DMS79 treated with DMSO at 0.1 percent for 48 hours (cell line): Measurements from ENCODE around the gene GRAP2.
"Not testable (repeated sequence)": the region's sequence is repeated elsewhere in the genome, so short reads cannot be mapped to it uniquely, and the experiment has no call there.

Source experiments
- DNase-seq: peaks from one replicate; lab custom pipeline; 2025; lab: John Stamatoyannopoulos, UW

Gene GRAP2

DNA sequence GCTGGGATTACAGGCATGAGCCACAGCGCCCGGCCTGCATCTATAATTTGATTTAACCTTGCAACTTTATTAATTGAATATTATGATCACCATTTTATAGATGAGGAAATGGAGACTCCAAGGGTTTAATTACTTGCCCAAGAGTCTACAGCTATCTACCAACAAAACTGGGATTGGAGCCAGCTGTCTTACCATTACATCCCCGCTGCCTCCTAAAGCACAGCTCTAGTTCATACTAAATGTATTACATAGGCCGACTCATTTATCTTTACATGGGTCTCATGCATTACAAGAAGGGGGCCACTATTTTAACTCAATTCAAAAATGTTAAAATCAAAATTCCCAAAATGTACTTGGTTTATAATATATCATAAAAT is 45.2 kb downstream of the GRAP2 start:
- DNase-seq = no peak

DNA sequence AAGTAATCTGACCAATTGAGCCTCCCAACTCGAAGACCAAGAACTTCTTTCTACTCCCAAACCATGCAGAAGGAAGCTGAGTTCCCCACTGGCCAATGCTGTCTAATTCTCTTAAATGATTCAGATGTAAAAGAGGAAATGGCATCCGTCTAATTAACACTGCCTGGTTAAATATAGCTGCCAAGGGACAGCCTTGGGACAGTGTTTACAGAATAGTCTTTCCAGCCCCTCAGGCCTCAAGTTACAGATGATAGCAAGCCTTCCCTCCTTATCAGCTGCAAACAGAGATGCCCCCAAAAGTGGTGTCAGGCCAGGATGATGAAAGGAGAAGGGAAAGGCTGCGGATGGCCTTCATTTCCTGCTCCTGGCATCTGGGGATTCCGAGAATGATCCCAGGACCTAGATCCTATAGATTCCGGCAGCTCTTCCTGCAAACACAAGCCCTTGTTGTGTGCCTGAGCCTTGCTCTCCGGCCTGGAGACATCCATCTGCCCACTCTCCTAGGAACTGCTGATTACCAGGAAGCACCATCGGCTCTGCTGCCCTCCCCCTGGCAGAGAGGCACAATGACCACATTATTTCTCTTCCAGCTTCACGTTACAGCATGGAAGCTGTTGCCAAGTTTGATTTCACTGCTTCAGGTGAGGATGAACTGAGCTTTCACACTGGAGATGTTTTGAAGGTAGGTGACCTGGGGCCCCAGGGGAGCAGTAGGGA is 45.8 kb downstream of the GRAP2 start:
- peak; percentile 50 for DNase-seq

DNA sequence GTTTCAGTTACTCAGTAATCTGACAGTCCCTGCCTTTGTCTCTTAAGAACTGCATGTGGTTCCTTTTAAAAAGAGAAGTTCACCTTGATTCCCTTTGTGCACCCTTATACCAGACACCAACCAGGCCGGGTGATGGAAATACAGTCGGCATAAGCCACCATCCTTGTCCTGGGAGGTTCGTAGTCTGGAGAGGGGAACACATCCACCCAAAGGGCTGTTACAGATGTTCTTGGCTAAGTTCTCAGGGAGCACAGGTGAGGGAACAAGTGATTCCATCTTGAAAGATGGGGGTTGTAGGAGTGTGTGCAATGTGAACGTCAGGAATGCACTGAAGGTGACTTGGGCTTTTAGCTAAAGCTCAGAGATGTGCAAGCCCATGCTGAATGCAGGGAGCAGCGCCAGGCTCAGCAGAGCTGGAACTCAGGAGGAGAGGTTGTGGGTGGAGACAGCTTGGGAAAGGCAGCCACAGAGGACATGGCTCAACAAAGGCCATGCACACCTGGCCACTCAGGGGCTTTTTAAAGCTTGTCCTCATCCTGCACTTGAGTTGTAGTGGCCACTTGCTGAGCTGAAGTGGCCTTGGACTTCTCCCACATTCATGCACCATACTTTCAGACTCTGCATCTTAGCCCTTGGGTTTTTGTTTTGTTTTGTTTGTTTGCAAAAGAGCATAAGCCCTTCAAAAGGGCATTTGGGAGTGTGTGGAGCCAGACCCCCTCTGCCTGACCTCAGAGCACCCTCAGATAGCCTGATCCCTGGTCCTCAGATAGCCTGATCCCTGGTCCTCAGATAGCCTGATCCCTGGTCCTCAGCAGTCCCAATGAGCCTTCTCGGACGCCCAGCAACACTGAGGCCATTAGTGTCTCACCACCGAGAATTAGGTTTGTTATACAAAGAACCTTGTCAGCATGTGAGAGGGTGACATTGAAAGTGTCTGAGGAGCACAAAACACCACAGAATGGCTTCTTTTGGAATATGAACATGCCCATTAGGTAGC is 46.6 kb downstream of the GRAP2 start:
- DNase-seq = peak; percentile 82

DNA sequence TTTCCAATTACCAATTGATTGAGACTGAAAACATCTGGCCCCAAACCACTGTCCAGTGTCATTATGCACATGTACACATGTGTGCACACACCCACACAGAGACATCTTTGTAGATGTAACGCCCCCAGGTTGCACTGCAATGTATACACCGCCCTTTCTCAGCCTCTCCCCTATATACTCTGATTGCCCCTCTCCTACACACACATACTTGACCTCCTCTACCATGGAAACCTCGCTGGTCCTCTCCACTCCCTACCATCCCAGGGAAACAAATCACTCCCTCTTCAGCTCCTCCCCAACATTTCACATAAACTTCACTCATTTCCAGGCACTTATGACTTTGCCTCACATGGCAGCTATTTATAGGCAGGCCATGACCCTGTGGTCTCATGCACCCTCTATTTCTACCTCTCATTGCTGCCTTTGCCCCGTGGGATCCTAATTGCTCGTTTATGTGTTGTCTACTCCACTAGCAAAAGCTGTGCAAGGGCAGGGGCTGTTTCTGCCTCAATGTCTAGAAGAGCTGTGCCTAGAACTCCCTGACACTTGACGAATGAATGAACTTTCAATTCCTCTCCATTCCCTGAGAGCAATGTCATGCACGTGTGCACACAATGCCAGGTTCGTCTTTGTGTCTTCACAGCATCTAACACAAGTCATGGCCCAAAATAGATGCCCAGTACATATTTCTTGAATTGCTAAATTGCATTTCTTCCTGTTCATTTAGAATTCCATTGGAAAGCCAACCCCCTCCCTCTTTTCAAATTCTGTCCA is 49.3 kb downstream of the GRAP2 start:
- DNase-seq = no peak

DNA sequence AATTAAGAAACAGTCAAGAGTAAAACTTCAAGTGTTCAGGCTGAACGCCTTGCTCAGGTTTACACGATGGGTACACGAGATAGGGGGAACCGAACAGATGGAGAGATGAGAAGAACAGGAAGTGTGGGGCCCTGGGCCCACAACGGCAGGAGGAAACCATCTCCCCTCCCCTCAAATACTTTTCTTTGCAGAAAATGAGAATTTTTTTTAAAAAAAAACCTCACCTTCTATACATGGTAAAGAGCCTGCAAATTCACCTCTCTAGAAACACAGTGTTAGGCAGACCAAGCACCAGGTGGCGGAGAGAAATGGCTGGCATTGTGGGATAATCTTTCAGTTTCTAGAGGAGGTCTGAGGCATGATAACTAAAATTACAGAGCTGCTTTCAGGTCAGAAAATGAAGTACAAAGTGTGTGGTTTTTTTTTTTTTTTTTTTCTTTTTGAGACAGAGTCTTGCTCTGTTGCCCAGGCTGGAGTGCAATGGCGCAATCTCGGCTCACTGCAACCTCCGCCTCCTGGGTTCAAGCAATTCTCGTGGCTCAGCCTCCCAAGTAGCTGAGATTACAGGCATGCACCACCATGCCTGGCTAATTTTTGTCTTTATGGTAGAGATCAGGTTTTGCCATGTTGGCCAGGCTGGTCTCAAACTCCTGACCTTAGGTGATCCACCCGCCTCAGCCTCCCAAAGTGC is 50.9 kb downstream of the GRAP2 start:
- DNase-seq = not testable (repeated sequence)

DNA sequence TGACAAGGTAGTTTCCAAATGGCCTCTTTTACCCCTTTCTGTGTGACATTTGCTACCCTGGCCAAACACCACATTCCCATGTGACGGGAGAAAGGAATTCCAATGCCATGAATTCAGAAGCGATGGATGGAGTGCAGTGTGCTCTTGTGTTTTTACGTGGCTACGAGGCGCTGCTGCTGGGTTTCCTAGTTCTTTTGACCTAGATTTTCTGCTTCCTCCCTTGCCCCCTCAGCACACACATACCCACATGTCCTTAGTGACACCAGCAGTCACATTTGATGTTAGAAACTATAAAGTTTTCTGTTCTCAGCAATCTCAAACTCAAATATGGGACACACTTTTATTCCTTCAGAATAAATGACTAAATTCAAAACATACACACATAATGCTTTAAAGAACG is 51.5 kb downstream of the GRAP2 start:
- DNase-seq = no peak

DNA sequence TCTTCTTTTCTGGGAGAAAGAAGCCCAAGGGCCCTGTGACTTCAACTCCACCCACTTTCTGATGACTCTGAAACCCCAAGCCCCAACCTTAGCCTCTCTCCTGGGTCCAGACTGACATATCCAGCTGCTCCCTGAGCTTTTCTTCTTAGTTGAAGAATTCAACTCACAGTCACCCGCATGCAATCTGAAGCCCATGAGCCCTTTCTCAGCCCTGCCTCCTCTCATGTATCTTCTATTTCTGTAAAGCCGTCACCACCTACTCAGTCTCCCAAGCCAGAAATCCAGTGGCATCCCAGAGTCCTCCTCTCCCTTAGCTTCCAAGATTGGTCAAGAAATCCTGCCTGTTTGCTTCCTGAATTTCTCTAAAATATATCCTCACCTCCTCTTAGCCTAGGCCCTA is 52.2 kb downstream of the GRAP2 start:
- no peak for DNase-seq

DNA sequence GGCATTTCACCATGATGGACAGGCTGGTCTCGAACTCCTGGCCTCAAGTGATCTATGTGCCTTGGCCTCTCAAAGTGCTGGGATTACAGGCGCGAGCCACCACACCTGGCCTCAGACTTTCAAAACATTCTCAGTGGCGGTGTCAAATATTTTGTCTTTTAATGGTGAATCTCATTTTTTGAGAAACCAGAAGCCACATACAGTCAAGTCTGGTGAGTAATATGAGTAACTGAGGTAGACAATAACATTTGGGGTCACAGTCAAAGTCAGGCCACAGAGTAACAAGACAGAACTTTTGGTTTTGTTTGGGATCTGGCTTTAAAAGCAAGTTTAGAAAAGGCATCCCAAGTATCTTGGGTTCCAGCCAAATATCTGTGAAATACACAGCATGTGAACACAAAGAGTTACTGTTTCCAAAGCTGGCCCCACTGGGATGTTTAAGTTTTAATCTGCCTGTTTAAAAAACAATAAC is 53.7 kb downstream of the GRAP2 start:
- DNase-seq = no peak

DNA sequence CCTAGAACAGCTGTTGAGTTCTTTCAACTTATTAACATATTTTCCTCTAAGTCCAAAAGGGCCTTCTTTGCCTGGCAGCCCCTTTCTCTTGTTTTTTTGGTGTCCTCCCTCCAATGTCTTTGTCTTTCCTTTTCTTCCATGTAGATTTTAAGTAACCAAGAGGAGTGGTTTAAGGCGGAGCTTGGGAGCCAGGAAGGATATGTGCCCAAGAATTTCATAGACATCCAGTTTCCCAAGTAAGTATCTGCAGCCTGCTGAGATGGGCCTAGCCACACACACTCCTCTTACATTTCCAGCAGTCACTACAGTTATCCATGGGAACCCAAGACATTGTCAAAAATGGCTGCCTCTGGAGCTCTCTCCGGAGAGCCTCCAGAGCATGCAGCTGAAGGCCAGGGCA is 54.8 kb downstream of the GRAP2 start:
- DNase-seq = no peak

DNA sequence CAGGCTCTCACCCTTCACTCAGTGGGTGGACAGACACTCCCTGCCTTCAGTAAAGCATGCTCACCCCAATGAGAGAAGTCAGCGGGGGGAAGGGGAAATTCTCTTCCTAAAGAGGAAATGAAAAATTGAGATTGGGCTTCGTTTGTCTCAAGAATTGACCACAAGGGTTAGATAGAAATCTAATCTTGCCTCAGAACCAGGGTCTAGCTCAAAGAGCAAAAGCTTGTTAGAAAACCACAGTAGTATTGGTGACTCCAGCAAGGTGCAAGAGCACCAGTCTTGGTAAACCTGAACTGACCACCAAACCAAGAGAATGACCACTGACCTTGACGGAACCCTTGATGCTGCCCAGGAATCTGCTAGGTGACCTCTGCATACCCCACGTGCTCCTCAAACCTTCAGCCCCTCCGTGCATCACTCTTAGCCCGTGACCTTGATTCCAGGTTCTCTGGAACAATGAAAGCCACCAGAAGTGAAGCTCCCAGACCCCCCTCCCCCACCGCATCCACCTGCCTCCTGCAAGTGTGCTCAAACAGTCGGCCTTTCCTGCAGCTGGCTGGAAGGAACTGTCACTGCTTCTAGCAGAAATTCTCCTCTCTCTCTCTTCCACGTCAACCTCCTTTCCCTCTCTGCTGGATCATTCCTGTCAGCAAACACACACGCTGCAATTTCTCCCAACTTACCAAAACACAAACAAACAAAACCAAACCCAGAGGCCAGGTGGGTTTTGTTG is 56.2 kb downstream of the GRAP2 start:
- DNase-seq = no peak

DNA sequence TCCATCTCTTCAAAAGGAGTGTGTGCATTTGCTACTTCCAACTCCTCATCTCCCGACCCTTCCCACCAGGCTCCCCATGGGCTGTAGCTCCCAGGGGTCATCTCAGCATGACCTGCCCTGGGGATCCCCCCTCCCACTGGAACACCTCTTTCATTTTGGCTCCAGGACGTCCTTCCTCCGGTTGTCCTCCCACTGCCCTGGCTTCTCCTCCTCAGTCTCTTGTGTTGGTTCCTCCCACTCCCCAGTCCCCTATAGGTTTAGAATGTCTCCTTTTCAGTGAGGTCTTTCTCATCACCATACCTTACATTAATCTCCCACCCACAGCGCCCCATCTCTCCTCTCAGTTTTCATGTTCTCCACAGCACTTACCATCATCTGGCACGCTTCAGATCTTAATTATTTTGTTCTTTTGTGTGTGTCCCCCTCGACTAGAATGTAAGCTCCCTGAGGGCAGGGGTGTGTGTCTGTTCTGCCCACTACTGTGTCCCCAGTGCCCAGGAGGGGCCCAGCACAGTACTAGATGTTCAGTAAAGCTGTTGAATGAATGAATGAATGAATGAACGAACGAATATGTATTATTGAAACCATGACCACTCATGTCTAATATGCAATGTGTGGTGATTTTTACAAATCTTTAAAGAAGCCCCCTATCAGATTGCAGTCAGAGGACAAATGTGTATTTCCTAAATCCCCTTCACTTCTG is 57.3 kb downstream of the GRAP2 start:
- DNase-seq = no peak

DNA sequence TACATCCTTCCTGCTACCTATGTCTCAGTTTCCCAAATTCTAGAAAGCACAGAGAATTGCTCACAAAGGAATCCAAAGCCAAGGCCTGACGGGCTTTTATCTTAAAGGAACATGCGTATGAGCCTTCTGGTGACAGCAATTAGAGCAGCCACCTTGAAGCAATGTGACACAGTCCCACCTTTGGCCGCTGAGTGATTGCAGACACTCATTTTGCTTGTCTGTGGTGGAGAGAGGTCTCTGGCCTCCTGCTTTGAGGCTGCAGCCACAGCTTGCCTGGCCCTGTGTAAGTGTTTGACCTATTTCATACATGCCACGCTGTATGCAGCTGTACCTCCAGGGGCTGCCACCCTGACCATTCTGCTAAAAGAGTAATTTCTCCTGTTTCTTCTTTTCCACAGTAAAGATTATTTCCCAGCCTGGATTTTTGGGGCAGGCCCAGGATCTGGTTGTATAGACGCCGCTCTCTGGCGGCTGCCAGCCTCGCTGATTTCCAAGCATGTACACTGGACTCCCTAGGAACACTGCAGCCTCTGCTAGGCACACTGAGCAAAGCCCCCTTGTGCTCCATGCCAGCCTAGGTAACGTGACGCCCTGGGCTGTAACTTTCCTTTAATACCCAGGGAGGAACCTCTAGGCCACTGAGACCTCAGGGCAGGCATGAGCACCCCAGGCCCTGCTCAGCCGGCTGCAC is 58.2 kb downstream of the GRAP2 start:
- no peak for DNase-seq

DNA sequence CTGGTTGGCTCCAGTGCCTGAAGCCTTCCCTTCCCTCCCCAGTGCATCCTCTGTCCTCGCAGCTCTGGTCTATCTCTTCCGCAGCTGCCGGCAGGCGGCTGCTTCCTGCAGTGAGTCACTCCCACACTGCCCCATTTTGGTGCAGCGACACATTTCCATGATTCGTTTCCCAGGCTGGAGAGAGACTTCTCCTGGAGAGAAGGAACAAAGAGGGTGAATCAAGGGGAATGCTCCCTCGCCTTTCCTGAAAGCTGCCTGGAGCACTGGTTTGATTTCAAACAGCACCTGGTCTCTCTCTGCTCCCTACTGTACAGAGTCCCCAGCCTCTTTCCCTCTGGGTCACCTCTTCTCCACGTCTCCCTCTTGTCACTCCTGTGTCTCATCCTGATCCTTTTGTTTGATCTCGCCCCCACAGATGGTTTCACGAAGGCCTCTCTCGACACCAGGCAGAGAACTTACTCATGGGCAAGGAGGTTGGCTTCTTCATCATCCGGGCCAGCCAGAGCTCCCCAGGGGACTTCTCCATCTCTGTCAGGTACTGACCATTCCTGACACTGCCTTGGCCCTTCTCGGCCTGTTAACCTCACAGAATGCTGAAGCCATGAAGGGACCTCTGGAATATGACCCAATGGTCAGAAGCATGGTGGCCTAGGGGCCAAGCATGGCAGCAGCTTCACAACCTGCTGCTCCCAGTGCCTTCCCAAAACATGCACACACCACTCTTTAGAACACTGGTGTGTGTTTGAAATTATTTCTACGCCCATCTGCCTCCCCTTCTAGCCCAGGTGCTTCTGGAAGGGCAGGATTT is 59.0 kb downstream of the GRAP2 start, which contains the start of gene TMA7B:
TSS of gene TMA7B (plus strand) at position 758 of the 808 bp plus-strand sequence. CDS start 3,978 bp downstream, outside the sequence.
- DNase-seq = no peak

DNA sequence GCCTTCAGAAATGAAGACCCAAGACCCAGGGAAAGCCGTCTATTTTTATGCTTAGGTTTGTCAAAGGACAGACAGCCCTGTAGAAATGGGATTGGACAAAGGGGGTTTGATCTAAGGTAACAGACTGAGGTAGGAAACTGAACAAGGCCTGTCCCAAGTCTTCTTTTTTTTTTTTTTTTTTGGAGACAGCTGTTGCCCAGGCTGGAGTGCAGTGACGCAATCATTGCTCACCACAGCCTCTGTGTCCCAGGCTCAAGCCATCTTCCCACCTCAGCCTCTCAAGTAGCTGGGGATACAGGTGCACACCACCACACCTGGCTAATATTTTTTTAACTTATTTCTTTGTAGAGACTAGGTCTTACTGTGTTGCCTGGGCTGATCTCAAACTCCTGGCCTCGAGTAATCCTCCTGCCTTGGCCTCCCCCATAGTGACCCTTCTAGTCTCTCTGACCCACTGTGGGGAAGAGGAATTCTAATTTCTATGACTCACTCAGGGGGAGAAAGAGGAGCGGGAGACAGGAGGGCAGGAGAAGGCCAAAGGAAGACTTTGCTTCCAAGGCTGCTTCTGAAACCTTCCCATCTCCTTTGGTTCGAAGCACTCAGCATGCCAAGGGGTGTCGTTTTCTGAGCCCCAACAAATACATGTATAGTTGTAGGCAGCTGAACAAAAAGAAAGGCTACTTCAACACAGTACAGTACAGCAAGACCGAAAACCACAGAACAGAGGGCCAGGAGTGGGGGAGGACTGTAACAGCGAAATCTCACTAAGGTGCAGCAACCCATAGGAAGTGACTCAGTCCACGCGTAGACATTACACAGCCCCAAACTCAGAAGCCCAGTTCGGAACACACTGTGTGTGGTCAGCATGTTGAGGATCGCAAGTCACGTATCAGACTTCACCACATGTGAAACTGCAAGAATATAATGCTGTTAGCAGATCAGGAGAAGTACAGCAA is 60.2 kb downstream of the GRAP2 start:
- no peak for DNase-seq

DNA sequence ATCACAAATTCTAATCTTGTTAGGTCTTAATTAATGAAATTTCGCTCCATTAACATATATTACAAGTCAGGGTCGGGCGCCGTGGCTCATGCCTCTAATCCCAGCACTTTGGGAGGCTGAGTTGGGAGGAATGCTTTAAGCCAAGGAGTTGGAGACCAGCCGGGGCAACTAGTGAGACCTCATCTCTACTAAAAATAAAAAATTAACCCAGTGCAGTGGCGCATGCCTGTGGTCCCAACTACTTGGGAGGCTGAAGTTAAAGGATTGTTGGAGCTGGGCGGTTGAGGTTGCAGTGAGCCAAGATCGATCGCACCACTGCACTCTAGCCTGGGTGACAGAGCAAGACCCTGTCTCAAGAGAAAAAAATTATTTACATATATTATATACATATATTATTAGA is 61.2 kb downstream of the GRAP2 start:
- no peak for DNase-seq

DNA sequence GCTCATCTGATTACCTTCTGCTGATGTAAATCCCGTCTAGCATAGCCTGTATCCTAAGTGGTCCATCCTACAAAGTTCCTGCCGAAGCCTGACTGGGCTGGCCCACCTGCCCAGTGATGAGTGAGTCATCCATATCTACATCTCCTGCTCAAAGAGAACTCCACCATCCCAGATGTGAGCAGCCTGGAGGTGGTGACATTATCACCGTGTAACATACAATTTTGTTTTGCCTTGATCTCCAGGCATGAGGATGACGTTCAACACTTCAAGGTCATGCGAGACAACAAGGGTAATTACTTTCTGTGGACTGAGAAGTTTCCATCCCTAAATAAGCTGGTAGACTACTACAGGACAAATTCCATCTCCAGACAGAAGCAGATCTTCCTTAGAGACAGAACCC is 64.9 kb downstream of the GRAP2 start:
- no peak for DNase-seq

DNA sequence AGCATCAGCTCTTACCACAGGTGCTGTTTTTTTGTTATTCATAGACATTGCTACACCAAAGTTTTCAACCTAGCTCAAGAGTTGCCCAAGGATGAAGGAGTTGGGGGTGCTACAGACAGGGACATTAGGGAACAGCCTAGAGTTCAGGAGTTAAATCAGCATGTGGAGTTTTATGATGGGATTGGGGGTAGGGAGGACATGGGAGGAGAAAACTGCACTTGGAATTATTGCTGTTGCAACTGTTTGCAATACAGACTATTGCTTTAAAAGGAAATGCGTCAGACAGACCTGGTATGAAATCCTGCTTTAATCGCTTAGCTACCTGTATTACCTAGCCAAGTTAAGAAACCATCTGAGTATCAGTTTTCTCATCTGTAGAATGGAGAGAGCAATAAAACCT is 65.6 kb downstream of the GRAP2 start:
- DNase-seq = no peak
